Measurements from ENCODE around the gene ESRRA. TPM values are rescaled to one million over a fixed set of nuclear protein-coding genes. Genes with fewer than 3 reads are reported as not detected.

The ESRRA gene
- total RNA-seq, 1 experiment from 2014 or later = 61.0 TPM

GRCh38 chr11:64291752-64292459, 13.4 kb upstream of the ESRRA start:
- ChIA-PET CTCF (no interaction called here), POLR2A (ENCODE audit: unreplicated experiment) (no interaction called here)
- no peak overlapping the region for H3K27ac ChIP-seq
- peak in 1 of 2 experiments; percentile 10 for DNase-seq
- TF ChIP-seq EZH2 (IDR thresholded peaks at IDR 0.05; ENCODE audit: low read depth) (no peak), CTCF (conservative IDR thresholded peaks at IDR 0.05) (no peak)
- H2AFZ ChIP-seq = no peak overlapping the region
- peaks cover 2% of the 10 kb centered on the region; the same call in 1 of the 2 replicates for H3K4me1 ChIP-seq (replicated peaks; ENCODE audit: insufficient read depth)
- H3K9me2 ChIP-seq (ENCODE audit: insufficient read depth) = no peaks in the 10 kb centered on the region
- no peaks in the 10 kb centered on the region for H3K36me3 ChIP-seq (ENCODE audit: low read depth)
- no peaks in the 10 kb centered on the region for H4K20me1 ChIP-seq (ENCODE audit: insufficient read depth)
- no peaks in the 10 kb centered on the region for H3K9me3 ChIP-seq (ENCODE audit: insufficient read depth, low read depth)
- no TSS peak for BruUV-seq (replicated peaks)
- H3K4me3 ChIP-seq = no peak overlapping the region
- no peaks in the 10 kb centered on the region for H3K27me3 ChIP-seq (ENCODE audit: insufficient read depth, low read depth)
- H3K79me2 ChIP-seq (ENCODE audit: low read depth) = no peaks in the 10 kb centered on the region
- no peaks in the 10 kb centered on the region; the same call in 1 of the 2 replicates for H3F3A ChIP-seq (ENCODE audit: insufficient read depth, low read depth)
- H3K4me2 ChIP-seq = no peak overlapping the region
- intact Hi-C loops (cut with micrococcal nuclease; ENCODE audit: unreplicated experiment) = no loop called here

- ChIA-PET CTCF (interaction anchor here (0.8 to 1.1 kb wide), 2 partner anchors 16 to 21 kb away, joined by 4 to 5 read pairs; no protein-coding TSS in a partner anchor), POLR2A (ENCODE audit: unreplicated experiment) (no interaction called here)
- no peak overlapping the region for H3K4me3 ChIP-seq
- H3K4me1 ChIP-seq (replicated peaks; ENCODE audit: insufficient read depth) = no peaks in the 10 kb centered on the region
- no peaks in the 10 kb centered on the region for H3K27me3 ChIP-seq (ENCODE audit: insufficient read depth, low read depth)
- no peak overlapping the region for H2AFZ ChIP-seq
- no peaks in the 10 kb centered on the region for H3K79me2 ChIP-seq (ENCODE audit: low read depth)
- H3K9me3 ChIP-seq (ENCODE audit: insufficient read depth, low read depth) = no peaks in the 10 kb centered on the region
- H3K9me2 ChIP-seq (ENCODE audit: insufficient read depth) = no peaks in the 10 kb centered on the region
- no peaks in the 10 kb centered on the region for H4K20me1 ChIP-seq (ENCODE audit: insufficient read depth)
- H3F3A ChIP-seq (ENCODE audit: insufficient read depth, low read depth) = no peaks in the 10 kb centered on the region; the same call in 1 of the 2 replicates
- TF ChIP-seq EZH2 (IDR thresholded peaks at IDR 0.05; ENCODE audit: low read depth) (no peak), CTCF (conservative IDR thresholded peaks at IDR 0.05) (no peak)
- no peak overlapping the region for H3K27ac ChIP-seq
- BruUV-seq (replicated peaks) = no TSS peak
- no peak overlapping the region for H3K4me2 ChIP-seq
- H3K36me3 ChIP-seq (ENCODE audit: low read depth) = no peaks in the 10 kb centered on the region
- DNase-seq = peak in 1 of 2 experiments; percentile 10
- intact Hi-C loops (cut with micrococcal nuclease; ENCODE audit: unreplicated experiment) = no loop called here
These were observed 12.7 kb upstream of the ESRRA start for GRCh38 chr11:64292460-64293254.

GRCh38 chr11:64294774-64295173, 10.6 kb upstream of the ESRRA start:
- no peak overlapping the region for H3K4me3 ChIP-seq
- intact Hi-C loops (cut with micrococcal nuclease; ENCODE audit: unreplicated experiment) = no loop called here
- no peaks in the 10 kb centered on the region for H3K4me1 ChIP-seq (replicated peaks; ENCODE audit: insufficient read depth)
- no TSS peak for BruUV-seq (replicated peaks)
- no peaks in the 10 kb centered on the region for H3K79me2 ChIP-seq (ENCODE audit: low read depth)
- ChIA-PET POLR2A (ENCODE audit: unreplicated experiment) (no interaction called here), CTCF (interaction anchor here (0.6 to 0.7 kb wide), 2 partner anchors 10 to 217 kb away, joined by 3 to 7 read pairs; no protein-coding TSS in a partner anchor)
- no peaks in the 10 kb centered on the region for H3K9me2 ChIP-seq (ENCODE audit: insufficient read depth)
- TF ChIP-seq EZH2 (IDR thresholded peaks at IDR 0.05; ENCODE audit: low read depth) (no peak), CTCF (conservative IDR thresholded peaks at IDR 0.05) (no peak)
- H2AFZ ChIP-seq = no peak overlapping the region
- H3K4me2 ChIP-seq = no peak overlapping the region
- no peak overlapping the region for H3K27ac ChIP-seq
- H3F3A ChIP-seq (ENCODE audit: insufficient read depth, low read depth) = no peaks in the 10 kb centered on the region; the same call in 1 of the 2 replicates
- no peaks in the 10 kb centered on the region for H4K20me1 ChIP-seq (ENCODE audit: insufficient read depth)
- no peaks in the 10 kb centered on the region for H3K36me3 ChIP-seq (ENCODE audit: low read depth)
- H3K9me3 ChIP-seq (ENCODE audit: insufficient read depth, low read depth) = no peaks in the 10 kb centered on the region
- DNase-seq = peak in 1 of 2 experiments; percentile 11
- H3K27me3 ChIP-seq (ENCODE audit: insufficient read depth, low read depth) = no peaks in the 10 kb centered on the region
